Measurements from ENCODE around the gene GPR39. TPM values are rescaled to one million over a fixed set of nuclear protein-coding genes. Genes with fewer than 3 reads are reported as not detected.
"Not testable (repeated sequence)": the region's sequence is repeated elsewhere in the genome, so short reads cannot be mapped to it uniquely, and the experiment has no call there.

GPR39 gene
- total RNA-seq, 4 donors from 2014 or later: 0.15 TPM; not detected in 3

- Histone ChIP-seq H3K27me3 (no peaks in the 10 kb centered on the region), H3K36me3 (no peaks in the 10 kb centered on the region), H3K4me1 (no peaks in the 10 kb centered on the region), H3K27ac (no peak overlapping the region), H3K9me3 (no peaks in the 10 kb centered on the region), H3K4me3 (no peak overlapping the region)
- DNase-seq (no peak), ATAC-seq (no peak)
- TF ChIP-seq POLR2A (IDR thresholded peaks at IDR 0.05): no peak
- TF ChIP-seq CTCF (IDR thresholded peaks at IDR 0.05 in 4 of 5, conservative IDR thresholded peaks at IDR 0.05 in 1 of 5): no peak
- in situ Hi-C loops (cut with MboI; ENCODE audit: low sequenced_read_pairs in 4 of 4): no loop called here
- intact Hi-C loops (cut with DNase I; ENCODE audit: low total_unique reads): no loop called here
Observed at GRCh38 chr2:132518302-132518701, 101.7 kb downstream of the GPR39 start.

- no peak for ATAC-seq
- no peak overlapping the region for H3K4me3 ChIP-seq
- TF ChIP-seq CTCF (IDR thresholded peaks at IDR 0.05 in 4 of 5, conservative IDR thresholded peaks at IDR 0.05 in 1 of 5): no peak
- no peak for TF ChIP-seq POLR2A (IDR thresholded peaks at IDR 0.05)
- in situ Hi-C loops (cut with MboI; ENCODE audit: low sequenced_read_pairs in 4 of 4): no loop called here
- no peaks in the 10 kb centered on the region for H3K27me3 ChIP-seq
- H3K36me3 ChIP-seq: no peaks in the 10 kb centered on the region
- no peak overlapping the region for H3K27ac ChIP-seq
- intact Hi-C loops (cut with DNase I; ENCODE audit: low total_unique reads): no loop called here
- no peaks in the 10 kb centered on the region for H3K4me1 ChIP-seq
- DNase-seq: no peak
- no peaks in the 10 kb centered on the region for H3K9me3 ChIP-seq
Observed at GRCh38 chr2:132519566-132519965, 103.0 kb downstream of the GPR39 start.

GRCh38 chr2:132521341-132521740 lies 104.7 kb downstream of the GPR39 start:
- Histone ChIP-seq H3K27ac (no peak overlapping the region), H3K4me1 (no peaks in the 10 kb centered on the region), H3K27me3 (no peaks in the 10 kb centered on the region), H3K36me3 (no peaks in the 10 kb centered on the region), H3K4me3 (no peak overlapping the region), H3K9me3 (no peaks in the 10 kb centered on the region)
- ATAC-seq (no peak), DNase-seq (no peak)
- intact Hi-C loops (cut with DNase I; ENCODE audit: low total_unique reads): no loop called here
- in situ Hi-C loops (cut with MboI; ENCODE audit: low sequenced_read_pairs in 4 of 4): no loop called here
- TF ChIP-seq POLR2A (IDR thresholded peaks at IDR 0.05): no peak
- no peak for TF ChIP-seq CTCF (IDR thresholded peaks at IDR 0.05 in 4 of 5, conservative IDR thresholded peaks at IDR 0.05 in 1 of 5)

- H3K9me3 ChIP-seq: no peaks in the 10 kb centered on the region
- H3K4me3 ChIP-seq: no peak overlapping the region
- H3K4me1 ChIP-seq: no peaks in the 10 kb centered on the region
- in situ Hi-C loops (cut with MboI; ENCODE audit: low sequenced_read_pairs in 4 of 4) (no loop called here), intact Hi-C loops (cut with DNase I; ENCODE audit: low total_unique reads) (no loop called here)
- no peaks in the 10 kb centered on the region for H3K27me3 ChIP-seq
- DNase-seq (no peak), ATAC-seq (no peak)
- no peak overlapping the region for H3K27ac ChIP-seq
- no peaks in the 10 kb centered on the region for H3K36me3 ChIP-seq
- TF ChIP-seq POLR2A (IDR thresholded peaks at IDR 0.05) (no peak), CTCF (IDR thresholded peaks at IDR 0.05 in 4 of 5, conservative IDR thresholded peaks at IDR 0.05 in 1 of 5) (no peak)
Observed at GRCh38 chr2:132522901-132523300, 106.3 kb downstream of the GPR39 start.

GRCh38 chr2:132537061-132537460 lies 120.5 kb downstream of the GPR39 start:
- DNase-seq; H3K27ac ChIP-seq; ATAC-seq; H3K27me3 ChIP-seq; intact Hi-C loops (cut with DNase I; ENCODE audit: low total_unique reads); in situ Hi-C loops (cut with MboI; ENCODE audit: low sequenced_read_pairs in 4 of 4); H3K9me3 ChIP-seq; H3K36me3 ChIP-seq; H3K4me3 ChIP-seq; H3K4me1 ChIP-seq: not testable (repeated sequence)

Measured in gastrocnemius medialis (tissue), 4 donors.